ENCODE measurements around the gene RAB36. TPM values are rescaled to one million over a fixed set of nuclear protein-coding genes. Genes with fewer than 3 reads are reported as not detected.

RAB36 gene
- 6.8 to 7.4 TPM (median 7.1 TPM) in 5 replicates for total RNA-seq (2022; extraction: Qiagen RNA extraction)

DNA sequence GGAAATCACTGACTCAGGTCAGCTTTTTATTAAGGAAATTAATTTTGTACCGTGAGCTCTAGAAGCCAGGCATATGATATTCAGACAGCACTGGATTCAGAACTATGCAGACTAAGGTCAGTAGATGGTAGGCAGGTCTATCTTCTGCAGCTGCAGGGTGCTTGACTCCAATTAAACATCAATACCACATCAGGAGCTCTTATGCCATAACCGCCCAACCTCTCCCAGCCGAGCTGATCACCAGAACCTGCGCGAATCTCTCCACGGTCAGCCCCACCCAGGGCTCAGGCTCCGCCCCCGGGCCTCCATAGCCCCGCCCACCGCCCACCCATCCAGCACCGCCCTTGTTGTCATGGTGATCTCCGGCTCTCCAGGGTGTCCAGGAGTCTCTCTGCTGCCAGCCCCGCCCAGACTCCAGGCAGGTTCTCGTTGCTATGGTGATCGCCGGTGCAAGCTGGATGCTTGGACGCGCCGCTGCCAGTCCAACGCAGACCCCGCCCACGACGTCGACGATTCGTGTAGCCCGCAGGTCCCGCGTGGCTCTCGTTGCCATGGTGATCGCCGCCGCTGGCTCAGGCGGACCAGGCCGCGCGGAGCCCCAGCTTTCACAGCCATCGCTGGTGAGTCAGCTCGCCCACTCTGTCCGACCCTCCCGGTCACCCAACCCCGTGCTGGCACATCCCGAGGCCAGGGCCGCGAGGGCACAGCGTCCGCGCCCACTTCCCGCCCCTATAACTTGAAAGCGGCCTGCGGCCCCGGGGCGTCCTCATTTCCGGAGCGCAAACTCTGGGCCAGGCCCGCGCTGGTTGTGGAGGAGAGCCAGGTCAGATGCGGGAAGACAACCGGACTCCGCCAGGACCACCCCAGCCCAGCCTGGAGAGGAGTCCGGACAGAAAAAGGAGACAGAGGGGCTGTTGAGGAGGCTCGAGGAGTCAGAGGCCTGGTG lies at the start of gene RAB36:
Gene RAB36 (plus strand): TSS at position 546 of the 946 bp plus-strand sequence. CDS start 1,140 bp downstream, outside the sequence.

GRCh38 chr22:23180301-23180892 lies 35.1 kb downstream of the RAB36 start, which contains the start of gene BCR:
TSS of gene BCR (plus strand) at chr22:23180509. CDS start at chr22:23180961, 452 bp downstream.

Other genes with a start within 250 kb of the RAB36 start
- gene GNAZ, start 75.0 kb upstream of the RAB36 start, total RNA-seq (2022; extraction: Qiagen RNA extraction) = 2.3 to 3.1 TPM (median 2.6 TPM) in 5 replicates
- 1.1 to 1.5 TPM (median 1.3 TPM) in 5 replicates for gene RSPH14, start 3.5 kb upstream of the RAB36 start, total RNA-seq (2022; extraction: Qiagen RNA extraction)
- 16.6 to 21.8 TPM (median 20.2 TPM) in 5 replicates for gene BCR, start 35.0 kb downstream of the RAB36 start, total RNA-seq (2022; extraction: Qiagen RNA extraction)